Ovary (tissue), 3 donors: ENCODE data around the gene CROCC.
"Not testable (repeated sequence)": the region's sequence is repeated elsewhere in the genome, so short reads cannot be mapped to it uniquely, and the experiment has no call there.

Experiments
- POLR2A ChIP-seq: fragments of 450-650 bp; IDR thresholded peaks from one replicate; pipeline ENCODE4 v1.6.1; 2017; ENCODE audit warnings: antibody characterized with exemption, mild to moderate bottlenecking, moderate library complexity
- TF ChIP-seq, protein P1 (sequence below), 3 donors: fragments of 450-650 bp in 2 of 3; fragments of 200-600 bp in 1 of 3; IDR thresholded peaks; one replicate each; pipeline versions ENCODE4 v1.5.1 to v1.8.0; 2016 to 2022; ENCODE audit warnings: antibody characterized with exemption in 3 of 3, mild to moderate bottlenecking in 1 of 3
- donor health status: DM: no; HTN: no; CAD: no.

DNA sequence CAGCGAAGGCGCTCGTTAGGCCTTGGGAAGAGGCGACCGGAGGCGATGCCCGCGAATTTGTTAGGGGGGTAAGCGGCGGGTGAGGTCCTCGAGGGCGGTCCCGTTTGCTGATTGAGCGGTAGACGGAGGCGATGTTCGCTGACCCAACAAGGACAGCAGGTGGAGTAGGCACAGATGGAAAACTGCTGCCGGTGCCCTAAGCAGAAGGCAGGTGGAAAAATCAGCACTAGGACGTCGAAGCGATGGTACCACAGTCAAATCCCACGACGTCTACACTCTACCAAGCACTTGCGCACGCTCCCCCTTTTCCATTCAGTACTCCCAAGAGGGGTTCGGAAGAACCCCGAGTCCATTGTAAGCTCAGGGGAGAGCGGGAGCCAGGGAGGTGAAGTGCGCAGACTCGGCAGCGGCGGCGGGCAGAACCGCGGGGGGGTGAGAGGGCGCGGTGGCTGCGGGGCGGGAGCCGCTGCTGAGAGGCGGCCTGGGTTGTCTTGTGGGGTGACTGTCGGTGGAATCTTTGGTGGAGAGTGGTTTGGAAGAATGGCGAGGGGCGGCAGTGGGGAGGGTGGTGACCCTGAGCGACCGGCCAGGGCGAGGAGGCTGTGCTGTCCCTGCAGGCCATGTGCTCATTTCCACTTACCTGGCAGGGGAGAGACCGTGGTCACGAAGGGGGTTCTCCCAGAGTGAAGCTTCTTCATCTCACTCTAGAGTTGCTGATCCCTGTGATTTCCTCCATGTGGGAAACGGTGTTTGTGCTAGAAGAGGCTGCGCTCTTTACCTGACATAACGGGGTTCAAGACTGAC, 48.5 kb upstream of the CROCC start:
- TF ChIP-seq, protein P1, sequence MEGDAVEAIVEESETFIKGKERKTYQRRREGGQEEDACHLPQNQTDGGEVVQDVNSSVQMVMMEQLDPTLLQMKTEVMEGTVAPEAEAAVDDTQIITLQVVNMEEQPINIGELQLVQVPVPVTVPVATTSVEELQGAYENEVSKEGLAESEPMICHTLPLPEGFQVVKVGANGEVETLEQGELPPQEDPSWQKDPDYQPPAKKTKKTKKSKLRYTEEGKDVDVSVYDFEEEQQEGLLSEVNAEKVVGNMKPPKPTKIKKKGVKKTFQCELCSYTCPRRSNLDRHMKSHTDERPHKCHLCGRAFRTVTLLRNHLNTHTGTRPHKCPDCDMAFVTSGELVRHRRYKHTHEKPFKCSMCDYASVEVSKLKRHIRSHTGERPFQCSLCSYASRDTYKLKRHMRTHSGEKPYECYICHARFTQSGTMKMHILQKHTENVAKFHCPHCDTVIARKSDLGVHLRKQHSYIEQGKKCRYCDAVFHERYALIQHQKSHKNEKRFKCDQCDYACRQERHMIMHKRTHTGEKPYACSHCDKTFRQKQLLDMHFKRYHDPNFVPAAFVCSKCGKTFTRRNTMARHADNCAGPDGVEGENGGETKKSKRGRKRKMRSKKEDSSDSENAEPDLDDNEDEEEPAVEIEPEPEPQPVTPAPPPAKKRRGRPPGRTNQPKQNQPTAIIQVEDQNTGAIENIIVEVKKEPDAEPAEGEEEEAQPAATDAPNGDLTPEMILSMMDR (IDR thresholded peaks at IDR 0.05) = not testable (repeated sequence)
- TF ChIP-seq POLR2A = not testable (repeated sequence)
